Stromal cell of bone marrow (primary cell): Measurements from ENCODE around the gene APOA4.
"Not testable (repeated sequence)": the region's sequence is repeated elsewhere in the genome, so short reads cannot be mapped to it uniquely, and the experiment has no call there.

Experiments
- DNase-seq: peaks from one replicate; pipeline ENCODE4 v3.0.0-alpha.2; 2012; ENCODE audit warnings: low read depth

APOA4 gene

DNA sequence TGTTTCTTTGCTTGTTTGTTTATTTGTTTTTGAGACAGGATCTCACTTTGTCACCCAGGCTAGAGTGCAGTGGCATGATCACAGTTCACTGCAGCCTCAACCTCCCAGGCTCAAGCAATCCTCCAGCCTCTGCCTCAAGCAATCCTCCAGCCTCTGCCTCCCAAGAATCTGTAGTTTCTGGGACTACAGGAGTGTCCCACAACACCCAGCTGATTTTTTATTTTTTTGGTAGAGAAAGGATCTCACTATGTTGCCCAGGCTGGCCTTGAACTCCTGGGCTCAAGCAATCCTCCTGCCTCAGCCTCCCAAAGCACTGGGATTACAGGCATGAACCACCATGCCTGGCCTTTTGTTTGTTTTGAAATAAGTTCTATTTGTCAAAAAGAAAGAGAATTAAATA, 21.4 kb downstream of the APOA4 start:
- not testable (repeated sequence) for DNase-seq

- DNase-seq, result no peak
These were observed 22.5 kb downstream of the APOA4 start for GRCh38 chr11:116800610-116801009.

DNA sequence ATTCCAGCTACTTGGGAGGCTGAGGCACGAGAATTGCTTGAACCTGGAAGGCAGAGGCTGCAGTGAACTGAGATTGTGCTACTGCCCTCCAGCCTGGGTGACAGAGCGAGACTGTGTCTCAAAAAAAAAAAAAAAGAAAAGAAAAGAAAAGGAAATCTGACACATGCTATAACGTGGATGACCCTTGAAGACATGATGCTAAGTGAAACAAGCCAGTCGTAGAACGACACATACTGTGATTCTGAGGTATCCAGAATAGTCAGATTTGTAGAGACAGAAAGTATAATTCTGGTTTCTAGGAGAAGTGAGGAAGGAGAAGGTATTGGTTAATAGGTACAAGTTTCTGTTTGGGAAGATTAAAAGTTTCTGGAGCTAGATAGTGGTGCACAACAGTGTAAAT, 24.7 kb downstream of the APOA4 start:
- DNase-seq, result no peak

GRCh38 chr11:116797816-116798215, 25.3 kb downstream of the APOA4 start:
- no peak for DNase-seq

DNA sequence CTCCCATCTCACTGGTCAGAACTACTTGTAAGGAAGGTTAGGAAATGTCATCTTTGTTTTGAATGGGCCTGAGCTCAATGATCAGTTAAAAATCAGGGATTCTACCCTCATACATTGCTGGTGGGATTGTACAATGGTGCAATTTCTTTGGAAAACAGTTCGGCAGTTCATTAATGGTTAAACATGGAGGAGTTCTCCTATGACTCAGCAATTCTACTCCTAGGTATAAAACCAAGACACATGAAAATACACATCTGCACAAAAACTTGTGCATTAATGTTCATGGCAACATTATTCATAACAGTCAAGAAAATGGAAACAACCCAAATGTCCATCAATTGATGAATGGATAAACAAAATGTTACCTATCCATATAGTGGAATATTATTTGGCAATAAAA, 26.6 kb downstream of the APOA4 start:
- no peak for DNase-seq

DNA sequence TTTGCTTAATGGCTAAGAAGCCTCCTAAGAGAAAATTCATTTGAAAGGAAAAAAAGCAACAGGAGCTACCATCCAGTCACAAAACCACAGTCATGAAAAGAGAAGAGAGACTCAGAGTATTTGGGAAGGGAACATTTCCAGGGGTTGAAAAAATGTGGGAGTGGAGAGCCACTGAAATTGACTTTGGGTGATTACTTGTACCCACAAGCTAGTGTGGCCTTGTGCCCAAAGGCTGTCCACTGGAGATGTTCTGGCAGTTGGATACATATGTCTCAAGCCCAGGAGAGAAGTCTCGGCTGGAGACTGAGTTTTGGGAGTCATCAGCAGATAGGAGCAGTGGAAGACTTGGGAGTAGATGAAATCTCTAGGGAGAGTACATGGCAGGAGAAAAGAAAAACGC, 28.3 kb downstream of the APOA4 start:
- DNase-seq, result no peak

- DNase-seq, result no peak
These were observed 29.4 kb downstream of the APOA4 start for GRCh38 chr11:116793772-116794097.

GRCh38 chr11:116792869-116793771, 30.0 kb downstream of the APOA4 start:
- DNase-seq, result no peak

DNA sequence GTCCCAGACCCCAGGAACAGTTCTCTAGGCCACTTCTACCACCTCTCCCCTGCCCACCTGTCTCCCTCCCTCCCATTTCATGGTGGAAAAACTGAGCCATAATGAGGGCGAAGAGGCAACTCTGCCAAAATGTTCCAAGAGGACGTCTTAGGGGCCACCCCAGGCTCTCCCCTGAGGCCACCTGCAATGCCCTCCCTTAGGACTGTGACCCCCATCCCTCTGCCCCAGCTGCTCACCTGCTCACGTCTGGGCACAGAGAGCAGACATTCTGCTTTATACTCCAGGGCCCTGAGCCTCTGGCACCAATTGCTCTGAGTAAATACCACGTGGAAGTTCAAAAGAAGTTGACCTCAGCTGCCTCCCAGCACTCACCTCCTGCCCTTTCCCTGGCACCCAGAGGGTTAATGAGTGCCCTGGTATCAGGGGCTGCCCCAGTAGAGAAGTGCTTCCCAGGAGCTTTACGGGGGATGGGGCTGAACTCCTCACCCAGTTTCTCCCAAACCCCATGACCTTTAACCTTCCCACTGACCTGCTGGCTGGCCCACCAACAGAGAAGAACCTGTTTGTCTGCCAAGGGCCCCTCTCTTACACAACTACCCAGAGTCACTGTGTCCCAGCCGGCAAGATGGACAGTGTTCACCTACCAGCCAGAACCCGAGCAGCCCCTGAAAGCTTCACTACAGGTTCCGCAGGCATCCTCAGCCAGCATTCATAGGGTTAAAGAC, 30.8 kb downstream of the APOA4 start:
- DNase-seq, result no peak

DNA sequence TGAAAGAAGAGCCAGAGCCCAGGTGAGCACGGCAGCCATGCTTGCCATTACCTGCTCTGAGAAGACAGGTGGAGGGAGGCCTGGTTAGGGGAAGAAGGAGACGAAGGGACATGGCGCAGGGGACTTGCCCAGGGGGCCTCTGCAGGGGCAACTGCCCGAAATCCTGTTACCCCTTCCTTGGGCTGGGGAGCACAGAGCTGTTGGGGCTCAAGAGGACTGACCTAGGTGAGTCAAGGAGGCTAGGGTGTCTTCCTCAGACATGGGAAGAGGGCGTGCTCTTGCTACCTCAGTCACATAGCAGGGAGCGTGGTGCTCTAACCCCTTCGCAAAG, 31.3 kb downstream of the APOA4 start, which contains the start of gene APOA5:
Gene APOA5 (minus strand): TSS at position 67 of the 331 bp plus-strand sequence. CDS start 19 bp downstream, at position 48.
- DNase-seq, result no peak

GRCh38 chr11:116791002-116791812, 31.9 kb downstream of the APOA4 start:
- no peak for DNase-seq

GRCh38 chr11:116790167-116791001, 32.7 kb downstream of the APOA4 start:
- DNase-seq, result no peak

DNA sequence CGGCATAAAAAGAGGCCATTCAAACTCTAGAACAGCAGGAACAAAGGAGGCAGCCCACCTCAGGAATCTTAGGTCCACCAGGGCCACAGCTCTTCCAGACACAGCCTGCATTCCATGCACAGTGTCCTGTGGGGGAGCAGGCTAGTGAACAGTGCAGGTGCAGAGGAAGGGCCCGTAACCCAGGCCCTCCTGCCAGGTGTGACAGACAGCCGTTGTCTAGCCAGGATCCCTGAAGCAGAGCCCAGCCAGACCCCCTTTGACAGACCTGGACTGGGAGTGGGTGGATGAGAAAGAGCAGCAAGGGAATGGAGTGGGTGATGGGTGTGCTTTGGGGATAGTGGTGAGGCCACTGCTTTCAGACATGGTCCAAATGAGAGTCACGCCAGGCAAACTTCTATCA, 34.1 kb downstream of the APOA4 start:
- no peak for DNase-seq

GRCh38 chr11:116788534-116788933, 34.6 kb downstream of the APOA4 start:
- DNase-seq, result no peak

DNA sequence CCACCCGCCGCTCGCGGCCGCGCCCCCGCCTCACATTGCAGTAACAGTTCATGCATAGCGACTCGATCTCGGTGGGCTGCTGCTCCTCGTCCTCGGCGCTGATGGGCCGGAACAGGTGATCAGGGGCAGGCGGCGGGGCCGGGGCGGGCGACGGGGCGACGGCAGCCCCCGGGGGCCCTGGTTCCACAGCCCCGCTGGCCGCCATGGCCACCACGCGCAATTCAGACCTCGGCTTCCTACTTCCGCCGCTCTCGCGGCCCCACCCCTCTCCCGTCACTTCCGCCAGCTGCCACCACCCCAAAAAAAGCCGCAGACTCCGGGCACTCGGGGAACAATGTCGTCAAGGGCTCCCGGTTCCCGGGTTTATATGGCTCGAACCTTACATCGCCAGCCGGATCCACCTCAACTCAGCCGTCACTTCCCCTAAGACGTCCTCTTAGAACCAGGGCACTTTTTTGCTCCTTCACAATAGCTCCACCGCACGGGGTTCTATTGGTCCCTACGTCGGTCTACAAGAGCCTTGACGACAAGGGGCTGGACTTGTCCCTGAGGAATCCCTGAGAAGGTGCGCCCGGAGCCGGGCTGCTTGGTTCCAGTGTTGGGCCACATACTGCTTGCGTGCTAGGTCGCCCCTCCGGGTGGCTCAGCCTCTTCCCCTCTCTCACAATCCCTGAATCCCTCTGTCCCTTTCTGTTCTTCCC, 35.2 kb downstream of the APOA4 start, which contains the start of gene ZPR1:
Gene ZPR1 (minus strand): TSS at position 238 of the 701 bp plus-strand sequence. CDS start 33 bp downstream, at position 205.
- DNase-seq, result no peak

GRCh38 chr11:116787436-116787785, 35.7 kb downstream of the APOA4 start:
- no peak for DNase-seq

GRCh38 chr11:116786966-116787365, 36.1 kb downstream of the APOA4 start:
- DNase-seq, result no peak

DNA sequence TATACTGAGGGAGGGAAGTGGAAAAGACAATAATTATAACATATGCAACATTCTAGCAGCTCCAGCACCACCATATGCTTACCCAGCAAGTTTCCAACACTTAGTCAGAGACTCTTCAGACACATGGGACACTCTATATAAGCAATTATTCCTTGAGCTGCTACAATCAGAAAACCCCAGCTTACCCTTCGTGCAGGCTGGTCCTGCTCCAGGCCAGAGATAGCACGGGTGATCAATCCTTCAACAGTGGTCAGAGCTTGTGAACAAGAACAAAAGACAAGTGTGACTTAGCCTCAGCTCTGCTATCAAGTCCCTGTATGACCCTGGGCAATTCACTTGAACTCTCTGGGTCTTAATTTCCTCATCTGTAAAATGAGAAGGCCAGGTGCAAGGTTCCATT, 36.8 kb downstream of the APOA4 start:
- no peak for DNase-seq

- peak; percentile 61 for DNase-seq
These were observed 40.4 kb downstream of the APOA4 start for GRCh38 chr11:116782728-116783127.

DNA sequence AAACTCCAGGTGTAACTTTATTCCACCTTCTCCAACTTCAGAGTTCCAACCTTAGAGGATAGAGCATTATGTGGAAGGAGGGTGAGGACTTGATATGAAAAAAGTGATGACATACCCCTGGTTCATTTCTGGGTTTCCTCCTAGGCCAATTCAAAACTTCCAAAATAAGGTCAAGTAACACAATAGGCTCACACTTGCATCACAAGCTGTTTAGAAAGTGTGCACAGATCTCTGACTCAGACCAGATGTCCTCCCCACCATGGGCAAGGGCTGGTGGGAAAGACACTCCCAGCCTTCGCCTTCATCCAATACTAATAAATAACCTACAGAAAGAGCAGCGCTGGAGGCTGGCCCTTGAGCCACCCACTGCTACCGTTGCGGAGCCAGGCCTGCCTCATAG, 44.5 kb downstream of the APOA4 start:
- no peak for DNase-seq

GRCh38 chr11:116777056-116777455, 46.0 kb downstream of the APOA4 start:
- no peak for DNase-seq
